Body of pancreas (tissue), 4 donors: ENCODE measurements around the gene KMO.

ENCODE experiments used
- CTCF ChIP-seq, 7 experiments: fragments of 450-650 bp in 4 of 7; fragments of 200-600 bp in 3 of 7; sonication (generic) in 3 of 7; IDR thresholded peaks; one replicate each; pipeline ENCODE4 v1.5.1; 2016 to 2019; ENCODE audit warnings: antibody characterized with exemption in 7 of 7
- POLR2A ChIP-seq, 3 donors: fragments of 450-650 bp; IDR thresholded peaks; one replicate each; pipeline ENCODE4 v1.6.1; 2016; ENCODE audit warnings: antibody characterized with exemption in 3 of 3, mild to moderate bottlenecking in 2 of 3

GRCh38 chr1:241638099-241638682 lies 106.0 kb downstream of the KMO start:
- TF ChIP-seq CTCF (IDR thresholded peaks at IDR 0.05) (no peak), POLR2A (IDR thresholded peaks at IDR 0.05) (no peak)
